CD8-positive, alpha-beta memory T cell (primary cell): ENCODE data around the gene TTC16. TPM values are rescaled to one million over a fixed set of nuclear protein-coding genes. Genes with fewer than 3 reads are reported as not detected.

Experiments
- CTCF ChIA-PET: fragments of 350-600 bp; sonication (Branson Sonifier 250); formaldehyde crosslinking; loops from one replicate; lab custom pipeline; 2021; ENCODE audit warnings: antibody characterized with exemption; lab: Charles Lee
- POLR2A ChIA-PET: fragments of 350-600 bp; sonication (Branson Sonifier 250); formaldehyde crosslinking; loops from one replicate; lab custom pipeline; 2021; ENCODE audit warnings: antibody characterized with exemption; lab: Charles Lee
- DNase-seq, 5 donors: peaks; one replicate each; pipeline versions ENCODE4 v3.0.0 to v3.0.0-alpha.2; 2020 to 2022; ENCODE audit warnings: mixed read lengths in 1 of 5
- H3K27ac ChIP-seq: one replicate; pipeline ENCODE4 v1.7.0; 2013; ENCODE audit warnings: low read depth, mild to moderate bottlenecking, low read length, moderate library complexity
- H3K27me3 ChIP-seq: 2 replicates; pipeline ENCODE4 v1.7.0; 2013; ENCODE audit warnings: low read length, mild to moderate bottlenecking; ENCODE audit not compliant: insufficient read depth, poor library complexity, severe bottlenecking
- H3K36me3 ChIP-seq: 2 replicates; pipeline ENCODE4 v1.7.0; 2013; ENCODE audit warnings: mild to moderate bottlenecking, low read length, moderate library complexity; ENCODE audit not compliant: insufficient read depth
- H3K4me1 ChIP-seq: 2 replicates; pipeline ENCODE4 v1.7.0; 2013; ENCODE audit warnings: mild to moderate bottlenecking, low read length, moderate library complexity; ENCODE audit not compliant: insufficient read depth
- H3K4me3 ChIP-seq: 2 replicates; pipeline ENCODE4 v1.7.0; 2013; ENCODE audit warnings: mild to moderate bottlenecking, low read length
- H3K9me3 ChIP-seq: 2 replicates; pipeline ENCODE4 v1.7.0; 2013; ENCODE audit warnings: mild to moderate bottlenecking, low read length
- H3K27ac Mint-ChIP-seq, 8 donors: one replicate each; pipeline ENCODE4 v1.8.0; 2020 to 2021; ENCODE audit warnings: mixed read lengths in 8 of 8, mild to moderate bottlenecking in 6 of 8, inconsistent platforms in 3 of 8, moderate library complexity in 3 of 8
- H3K27me3 Mint-ChIP-seq, 2 donors: one replicate each; pipeline ENCODE4 v1.8.0; 2020 to 2021; ENCODE audit warnings: mixed read lengths in 2 of 2, mild to moderate bottlenecking in 1 of 2, moderate library complexity in 1 of 2
- H3K36me3 Mint-ChIP-seq, 3 donors: one replicate each; pipeline ENCODE4 v1.8.0; 2020 to 2021; ENCODE audit warnings: mixed read lengths in 3 of 3, inconsistent platforms in 1 of 3, mild to moderate bottlenecking in 1 of 3
- H3K4me1 Mint-ChIP-seq, 3 donors: one replicate each; pipeline ENCODE4 v1.8.0; 2020 to 2021; ENCODE audit warnings: mixed read lengths in 3 of 3, inconsistent platforms in 1 of 3, mild to moderate bottlenecking in 1 of 3
- H3K4me3 Mint-ChIP-seq, 7 donors: one replicate each; pipeline ENCODE4 v1.8.0; 2020 to 2021; ENCODE audit warnings: mixed read lengths in 7 of 7, mild to moderate bottlenecking in 6 of 7, moderate library complexity in 4 of 7, inconsistent platforms in 2 of 7
- H3K9me3 Mint-ChIP-seq, 5 donors: one replicate each; pipeline ENCODE4 v1.8.0; 2020 to 2022; ENCODE audit warnings: mixed read lengths in 5 of 5, mild to moderate bottlenecking in 3 of 5, moderate library complexity in 2 of 5, inconsistent platforms in 1 of 5
- polyA plus RNA-seq: library from polyadenylated mRNA; unstranded; fragments of 300-500 nt; fragmentation: Illumina TruSeq; gene quantifications from one replicate; pipeline ENCODE4 v1.2.3, GENCODE V29; 2021
- total RNA-seq, 2 experiments: library from RNA; stranded (reverse); gene quantifications; one replicate each; pipeline ENCODE4 v1.2.3, GENCODE V29; 2021

TTC16 gene
- total and polyA plus RNA-seq, 3 experiments from 2014 or later: 1.6 to 7.1 (median 1.8) TPM

DNA sequence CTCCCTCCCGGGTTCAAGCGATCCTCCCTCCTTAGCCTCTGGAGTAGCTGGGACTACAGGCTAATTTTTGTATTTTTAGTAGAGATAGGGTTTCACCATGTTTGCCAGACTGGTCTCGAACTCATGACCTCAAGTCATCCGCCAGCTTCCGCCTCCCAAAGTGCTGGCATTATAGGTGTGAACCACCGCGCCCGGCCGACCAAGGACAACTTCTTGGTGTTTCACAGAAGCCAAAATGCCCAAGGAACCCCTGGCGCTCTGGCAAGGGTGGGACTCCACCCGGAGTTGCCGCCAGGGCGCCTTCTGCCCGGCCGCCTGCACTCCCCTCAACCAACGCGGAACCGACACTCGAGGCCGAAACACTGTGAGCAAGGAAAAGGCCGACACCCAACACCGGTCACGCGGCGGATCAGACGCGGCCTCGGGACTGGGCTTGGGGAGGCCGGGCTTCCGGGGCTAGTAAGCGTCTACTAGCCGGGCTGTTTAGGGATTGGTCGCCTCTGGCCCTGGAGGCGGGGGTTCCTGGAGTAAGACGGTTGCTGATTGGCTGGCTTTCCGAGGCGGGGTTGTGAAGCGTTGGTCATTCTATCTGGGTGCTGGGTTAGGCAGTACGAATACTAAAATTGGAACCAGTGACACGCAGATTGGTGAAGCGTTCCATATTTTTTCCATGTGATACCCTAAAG is 16.8 kb upstream of the TTC16 start:
- H3K27ac ChIP-seq: peak overlapping the region; percentile 75
- peak overlapping the region; percentile 29 to 89 (median 83) for H3K4me3 Mint-ChIP-seq
- H3K27me3 ChIP-seq: no peaks in the 10 kb centered on the region
- H3K4me3 ChIP-seq: peak overlapping the region; percentile 48
- ChIA-PET CTCF (interaction anchor here (1.4 kb wide), 1 partner anchor 36 kb away, joined by 4 read pairs; the partner anchor contains the start of gene TOR2A), POLR2A (interaction anchor here (0.6 kb wide), 2 partner anchors 30 to 33 kb away, joined by 3 to 6 read pairs; no protein-coding TSS in a partner anchor)
- peaks cover 14% of the 10 kb centered on the region for H3K4me1 ChIP-seq
- H3K4me1 Mint-ChIP-seq: peaks cover 14 to 21% (median 16%) of the 10 kb centered on the region in 3 donors
- H3K9me3 Mint-ChIP-seq: no peaks in the 10 kb centered on the region
- peaks cover 0 to 2% of the 10 kb centered on the region in 2 donors for H3K27me3 Mint-ChIP-seq
- peak overlapping the region; percentile 10 to 93 (median 90) for H3K27ac Mint-ChIP-seq
- peaks cover 0 to 1% (median under 1%) of the 10 kb centered on the region in 3 donors for H3K36me3 Mint-ChIP-seq
- no peaks in the 10 kb centered on the region for H3K9me3 ChIP-seq
- DNase-seq: peak; percentile 76 to 90 (median 81)
- H3K36me3 ChIP-seq: no peaks in the 10 kb centered on the region

DNA sequence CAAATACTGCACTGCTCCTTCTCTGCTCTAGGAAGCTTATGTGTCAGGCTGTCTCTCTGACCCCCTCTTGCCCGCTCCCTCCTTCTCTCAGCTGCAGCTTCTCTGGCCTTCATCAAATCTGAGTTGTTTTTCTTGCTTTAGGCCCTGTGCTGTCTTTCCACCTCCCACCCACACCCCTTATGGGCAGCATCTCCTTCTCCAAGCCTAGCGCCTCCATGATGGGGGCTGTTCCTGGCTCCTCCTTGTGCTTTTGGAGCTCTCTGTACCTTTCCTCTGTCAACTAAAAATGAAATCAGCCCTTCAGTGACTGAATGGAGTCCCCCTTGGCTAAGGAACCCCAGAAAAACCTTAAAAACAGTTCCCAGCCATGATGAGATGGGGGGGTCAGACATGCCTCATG is 15.7 kb upstream of the TTC16 start:
- H3K27me3 ChIP-seq: no peaks in the 10 kb centered on the region
- peaks cover 0 to 1% (median 0%) of the 10 kb centered on the region in 3 donors for H3K36me3 Mint-ChIP-seq
- H3K4me1 ChIP-seq: peaks cover 14% of the 10 kb centered on the region
- DNase-seq: no peak
- no peaks in the 10 kb centered on the region for H3K9me3 Mint-ChIP-seq
- no peaks in the 10 kb centered on the region for H3K36me3 ChIP-seq
- CTCF ChIA-PET: interaction anchor here (1.4 kb wide), 1 partner anchor 35 kb away, joined by 4 read pairs; the partner anchor contains the start of gene TOR2A
- H3K27ac ChIP-seq: peak overlapping the region; percentile 31
- POLR2A ChIA-PET: no interaction called here
- H3K9me3 ChIP-seq: no peaks in the 10 kb centered on the region
- H3K27me3 Mint-ChIP-seq: peaks cover 0 to 2% of the 10 kb centered on the region in 2 donors
- peak overlapping the region in 5 of 7 donors; percentile 38 to 82 (median 58) for H3K4me3 Mint-ChIP-seq
- H3K4me3 ChIP-seq: no peak overlapping the region
- peak overlapping the region in 1 of 8 donors; percentile 93 for H3K27ac Mint-ChIP-seq
- peaks cover 14 to 21% (median 16%) of the 10 kb centered on the region in 3 donors for H3K4me1 Mint-ChIP-seq

DNA sequence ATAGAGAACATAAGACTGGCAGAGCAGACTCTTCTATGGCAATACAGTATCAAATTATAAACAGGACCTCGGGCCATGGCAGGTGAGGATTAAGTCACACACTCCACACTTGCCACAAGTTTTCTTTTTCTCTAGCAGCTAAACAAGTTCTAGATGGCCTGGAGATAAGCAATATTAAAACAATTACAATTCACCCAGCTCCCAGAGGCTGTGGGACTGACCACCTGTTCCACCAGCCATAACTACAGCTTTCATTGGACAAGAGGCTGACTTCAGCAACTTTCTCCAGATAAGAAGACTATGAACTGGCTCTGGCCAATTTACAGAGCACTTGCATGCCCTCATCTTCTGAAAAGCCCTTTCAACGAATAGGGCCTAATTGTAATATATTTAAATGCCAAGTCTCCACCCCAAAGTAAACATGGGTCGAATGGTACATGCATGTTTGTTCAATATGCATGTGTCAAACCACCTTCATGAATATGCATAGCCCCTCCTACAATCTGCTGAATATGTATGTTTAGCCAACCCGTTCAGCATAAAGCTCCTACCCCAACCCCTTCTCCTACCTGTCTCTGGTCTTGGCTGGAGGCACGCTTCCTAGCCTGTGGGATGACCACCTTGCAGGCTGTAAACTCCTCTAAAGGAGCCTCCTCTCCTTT is 15.2 kb upstream of the TTC16 start:
- Mint-ChIP-seq H3K4me1 (peaks cover 14 to 21% (median 16%) of the 10 kb centered on the region in 3 donors), H3K27ac (peak overlapping the region in 2 of 8 donors; percentile 29 to 42), H3K36me3 (peaks cover 0 to 1% (median 0%) of the 10 kb centered on the region in 3 donors), H3K9me3 (no peaks in the 10 kb centered on the region), H3K27me3 (peaks cover 0 to 2% of the 10 kb centered on the region in 2 donors), H3K4me3 (peak overlapping the region in 4 of 7 donors; percentile 5 to 58 (median 32))
- POLR2A ChIA-PET: no interaction called here
- Histone ChIP-seq H3K4me3 (no peak overlapping the region), H3K4me1 (peaks cover 14% of the 10 kb centered on the region), H3K9me3 (no peaks in the 10 kb centered on the region), H3K27ac (no peak overlapping the region), H3K27me3 (no peaks in the 10 kb centered on the region), H3K36me3 (no peaks in the 10 kb centered on the region)
- CTCF ChIA-PET: interaction anchor here (1.4 kb wide), 1 partner anchor 34 kb away, joined by 4 read pairs; the partner anchor contains the start of gene TOR2A
- DNase-seq: no peak

DNA sequence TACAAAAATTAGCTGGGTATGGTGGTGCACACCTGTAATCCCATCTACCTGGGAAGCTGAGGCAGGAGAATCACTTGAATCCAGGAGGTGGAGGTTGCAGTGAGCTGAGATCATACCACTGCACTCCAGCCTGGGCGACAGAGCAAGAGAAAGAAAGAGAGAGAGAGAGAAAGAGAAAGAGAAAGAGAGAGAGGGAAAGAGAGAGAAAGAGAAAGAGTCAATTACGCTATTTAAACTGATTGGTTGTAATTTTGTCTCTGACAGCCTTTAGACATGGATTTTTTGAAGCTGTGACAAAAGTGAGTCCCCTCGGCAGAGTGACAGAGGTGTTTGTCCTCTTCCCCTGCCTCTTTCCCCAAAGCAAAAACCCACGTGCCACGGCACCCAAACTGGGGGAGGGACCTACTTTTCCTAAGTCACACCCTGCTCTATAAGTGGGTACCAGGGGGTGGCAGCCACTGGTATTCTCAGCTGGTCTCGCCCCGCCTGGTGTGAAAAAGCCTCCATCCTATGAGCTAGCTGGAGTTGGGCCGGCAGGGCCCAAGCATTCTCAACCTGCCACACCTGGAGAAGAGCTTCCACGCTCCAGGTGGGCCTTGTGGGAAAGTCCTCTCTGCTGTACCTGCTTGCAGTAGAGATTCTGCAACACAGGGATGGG is 12.5 kb upstream of the TTC16 start:
- peaks cover 14% of the 10 kb centered on the region for H3K4me1 ChIP-seq
- no peak overlapping the region for H3K27ac ChIP-seq
- Mint-ChIP-seq H3K27me3 (peaks cover 0 to 2% of the 10 kb centered on the region in 2 donors), H3K4me1 (peaks cover 21 to 24% (median 21%) of the 10 kb centered on the region in 3 donors), H3K27ac (peak overlapping the region in 1 of 8 donors; percentile 82), H3K9me3 (no peaks in the 10 kb centered on the region), H3K36me3 (peaks cover 0 to 1% (median 0%) of the 10 kb centered on the region in 3 donors), H3K4me3 (no peak overlapping the region)
- no peak for DNase-seq
- no peak overlapping the region for H3K4me3 ChIP-seq
- H3K36me3 ChIP-seq: no peaks in the 10 kb centered on the region
- ChIA-PET POLR2A (no interaction called here), CTCF (no interaction called here)
- H3K9me3 ChIP-seq: no peaks in the 10 kb centered on the region
- H3K27me3 ChIP-seq: no peaks in the 10 kb centered on the region

DNA sequence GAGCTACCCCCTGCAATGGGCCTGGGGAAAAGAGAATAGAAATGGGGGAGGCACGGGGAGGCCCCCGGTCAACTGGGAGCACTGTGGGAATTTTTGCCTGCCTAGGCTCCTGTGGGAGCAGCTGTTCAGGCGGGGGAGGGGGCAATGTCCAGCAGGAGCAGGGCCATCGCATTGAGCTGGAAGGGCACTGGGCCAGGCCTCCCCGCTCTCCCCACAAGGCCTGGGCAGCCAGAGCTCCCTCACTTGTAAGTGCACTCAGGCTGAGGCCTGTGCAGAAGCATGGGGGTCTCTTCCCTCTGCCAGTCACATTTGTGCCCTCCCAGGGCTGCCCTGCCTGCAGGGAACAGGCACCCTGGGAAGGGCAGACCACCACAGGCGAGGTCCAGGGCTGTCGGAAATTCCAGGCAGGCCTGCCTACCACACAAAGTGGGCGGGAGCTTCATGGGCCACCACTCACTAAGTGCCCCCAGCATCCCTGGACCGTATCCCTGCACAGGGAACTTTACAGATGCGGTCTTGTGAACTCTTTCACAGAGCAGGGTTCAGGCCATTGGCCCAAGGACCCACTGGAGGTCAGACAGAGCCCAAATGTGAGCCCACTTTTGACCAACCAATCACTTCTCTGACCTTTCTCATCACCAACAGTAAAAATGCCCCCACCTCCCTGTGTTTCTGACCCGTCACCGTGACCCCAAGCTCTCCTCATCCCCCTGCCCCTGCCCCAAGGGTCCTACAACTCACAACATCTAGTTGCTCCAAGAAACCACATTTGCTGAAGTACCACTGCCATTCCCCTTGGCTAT is 10.1 kb upstream of the TTC16 start:
- Mint-ChIP-seq H3K27me3 (peaks cover 0 to 3% of the 10 kb centered on the region in 2 donors), H3K4me1 (peaks cover 14 to 19% (median 19%) of the 10 kb centered on the region in 3 donors), H3K9me3 (no peaks in the 10 kb centered on the region), H3K36me3 (no peaks in the 10 kb centered on the region), H3K4me3 (no peak overlapping the region), H3K27ac (no peak overlapping the region)
- no peak overlapping the region for H3K4me3 ChIP-seq
- ChIA-PET POLR2A (interaction anchor here (0.6 kb wide), 1 partner anchor 164 kb away, joined by 6 read pairs; no protein-coding TSS in a partner anchor), CTCF (interaction anchor here (1.0 to 2.2 kb wide), 2 partner anchors 27 to 29 kb away, joined by 3 to 12 read pairs; partner anchors contain the start of gene TOR2A)
- no peaks in the 10 kb centered on the region for H3K9me3 ChIP-seq
- no peak overlapping the region for H3K27ac ChIP-seq
- H3K27me3 ChIP-seq: no peaks in the 10 kb centered on the region
- peak in 1 of 5 donors; percentile 39 for DNase-seq
- H3K36me3 ChIP-seq: no peaks in the 10 kb centered on the region
- H3K4me1 ChIP-seq: peaks cover 4% of the 10 kb centered on the region

DNA sequence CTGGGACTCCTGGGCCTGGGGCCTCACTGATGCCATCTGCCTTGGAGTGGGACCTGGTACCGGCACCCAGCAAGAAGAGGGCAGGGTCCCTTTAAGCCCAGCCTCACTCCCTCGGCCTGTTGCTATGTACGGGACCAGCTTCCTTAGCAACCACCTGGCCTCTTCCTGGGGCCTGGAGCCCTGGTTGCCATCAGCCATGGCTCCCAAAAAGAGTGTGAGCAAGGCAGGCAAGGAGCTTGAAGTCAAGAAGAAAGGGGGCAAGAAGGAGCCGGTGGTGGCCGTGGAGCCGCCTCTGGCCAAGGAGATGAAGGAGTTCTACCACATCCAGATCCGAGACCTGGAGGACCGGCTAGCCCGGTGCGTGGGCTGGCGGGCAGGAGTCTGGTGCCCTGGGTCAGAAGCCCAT is 9.0 kb upstream of the TTC16 start, which contains the start of gene CFAP157:
TSS of gene CFAP157 (plus strand) at position 153 of the 406 bp plus-strand sequence. CDS start at position 197, 44 bp downstream.
- CTCF ChIA-PET: interaction anchor here (3.8 kb wide), 1 partner anchor 28 kb away, joined by 28 read pairs; the partner anchor contains the start of gene TOR2A
- POLR2A ChIA-PET: interaction anchor here (1.1 kb wide), 1 partner anchor 28 kb away, joined by 4 read pairs; the partner anchor contains the start of gene TOR2A
- H3K27ac Mint-ChIP-seq: peak within 1 kb of the TSS in 6 of 8 donors; percentile 19 to 62 (median 42)

More for the DNA sequence above, 9.0 kb upstream of the TTC16 start, which contains the start of gene CFAP157:
- peaks cover 13% of the 10 kb centered on the region for H3K4me1 ChIP-seq
- Mint-ChIP-seq H3K27me3 (peaks cover 0 to 3% of the 10 kb centered on the region in 2 donors), H3K9me3 (no peaks in the 10 kb centered on the region), H3K36me3 (no peaks in the 10 kb centered on the region), H3K4me1 (peaks cover 23 to 29% (median 25%) of the 10 kb centered on the region in 3 donors), H3K4me3 (peak within 1 kb of the TSS in 1 of 7 donors; percentile 40)
- no peaks in the 10 kb centered on the region for H3K9me3 ChIP-seq
- H3K4me3 ChIP-seq: no peak within 1 kb of the TSS
- no peak within 1 kb of the TSS for H3K27ac ChIP-seq
- no peaks in the 10 kb centered on the region for H3K36me3 ChIP-seq
- no peak for DNase-seq
- no peaks in the 10 kb centered on the region for H3K27me3 ChIP-seq
